T-helper 1 cell (primary cell): Measurements from ENCODE around the gene TLL1.

Experiments used
- DNase-seq, 5 donors: peaks; one replicate each; pipeline ENCODE4 v3.0.0-alpha.2; 2012 to 2020

The TLL1 gene

DNA sequence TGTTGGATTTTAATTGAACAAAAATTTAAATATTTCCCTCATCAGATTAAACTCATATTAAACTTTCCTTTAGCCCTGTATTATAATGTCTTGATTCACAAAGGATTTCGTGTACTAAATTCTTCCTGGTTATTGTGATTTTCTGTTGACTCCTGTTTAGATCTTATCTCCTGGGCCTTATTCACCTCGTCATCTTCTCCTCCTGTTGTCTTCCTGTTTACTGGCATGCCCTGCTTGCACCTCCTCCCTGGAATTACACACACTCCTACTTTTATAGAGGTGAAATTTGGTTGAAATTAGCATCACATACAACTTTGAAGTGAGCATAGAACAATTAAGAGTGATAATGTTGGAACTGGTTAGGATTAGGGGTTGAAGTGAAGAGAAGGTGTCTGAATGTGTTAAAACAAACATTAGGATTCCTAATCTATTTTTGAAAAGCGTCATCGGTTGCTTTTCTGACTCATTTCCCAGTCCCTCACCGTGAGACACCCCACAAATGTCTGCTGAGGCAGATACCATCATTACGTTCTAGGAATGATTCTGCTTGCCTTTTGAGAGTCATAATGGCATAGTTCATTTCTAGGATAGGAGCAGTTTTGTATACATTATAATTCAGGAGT, 32.5 kb downstream of the TLL1 start:
- no peak for DNase-seq

DNA sequence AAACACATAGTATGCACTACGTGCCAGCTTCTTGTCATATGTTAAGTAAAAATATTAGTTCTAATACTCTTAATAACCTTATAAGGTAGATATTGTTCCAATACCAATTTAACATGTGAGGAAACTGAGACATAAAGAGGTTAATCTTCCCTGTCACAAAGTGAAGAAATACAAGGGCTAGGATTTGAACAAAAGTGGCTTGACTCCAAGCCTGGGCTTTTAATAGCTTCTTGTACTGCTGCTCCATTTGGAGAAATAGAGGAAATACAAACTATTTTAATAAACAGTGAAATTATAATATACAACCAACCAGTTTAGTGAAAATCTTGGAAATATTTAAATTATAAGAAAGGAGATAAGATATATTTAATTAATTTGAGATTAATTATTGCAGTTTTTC, 33.2 kb downstream of the TLL1 start:
- no peak for DNase-seq

DNA sequence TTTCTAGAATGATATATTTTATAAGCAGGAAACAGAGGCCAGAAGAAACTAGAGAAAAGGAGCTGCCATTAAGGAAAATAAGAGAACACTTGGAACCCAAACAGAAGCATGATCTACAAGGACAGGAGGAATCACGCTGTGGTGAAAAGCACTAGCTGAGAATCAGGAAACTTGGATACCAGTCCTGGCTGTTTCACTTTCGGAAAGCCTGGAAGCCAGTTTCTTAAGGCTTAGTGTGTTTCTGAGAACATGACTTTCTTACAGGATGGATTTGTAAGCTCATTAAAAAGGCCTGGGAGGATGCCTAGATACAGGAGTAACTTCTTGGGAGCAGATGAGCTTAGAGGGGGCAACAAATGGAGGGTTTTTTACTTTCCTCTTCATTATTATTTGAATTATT, 36.9 kb downstream of the TLL1 start:
- DNase-seq, result no peak

DNA sequence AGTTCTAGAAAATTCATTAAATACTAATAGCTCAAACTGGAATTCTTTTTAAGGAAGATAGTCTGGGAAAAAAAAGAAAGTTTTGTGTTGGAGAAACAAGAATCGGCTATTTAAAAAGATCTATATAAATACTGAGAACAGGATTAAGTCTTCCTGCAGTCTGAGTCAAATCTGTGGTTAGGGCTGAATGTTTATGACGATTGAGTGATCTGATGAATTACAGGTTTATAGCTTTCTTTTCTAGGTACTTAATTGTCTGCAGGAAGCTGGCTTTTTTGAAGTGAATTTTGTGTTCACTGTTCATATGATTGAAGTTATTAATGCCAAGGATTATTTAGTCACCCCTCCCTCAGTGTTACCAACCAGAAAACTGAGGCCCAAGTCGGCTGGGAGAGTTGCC, 42.2 kb downstream of the TLL1 start:
- DNase-seq, result no peak

DNA sequence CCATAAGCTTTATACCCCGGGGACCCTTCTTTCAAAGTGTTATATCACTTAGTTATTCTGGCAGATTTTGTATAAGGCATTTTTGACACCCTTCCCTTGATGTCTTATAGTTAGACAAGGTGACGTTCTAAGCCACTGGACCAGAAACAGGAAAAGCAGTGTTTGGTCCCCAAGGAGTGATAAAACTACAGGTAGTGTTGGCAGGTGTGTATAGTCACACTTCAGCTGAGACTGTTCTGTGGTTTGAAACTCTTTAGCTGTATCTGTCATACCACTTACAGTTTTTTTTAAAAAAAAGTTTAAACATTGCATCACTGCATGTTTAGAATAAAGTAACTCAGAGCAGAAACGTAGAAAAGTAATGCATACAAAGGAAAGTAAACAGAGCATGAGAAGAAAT, 48.5 kb downstream of the TLL1 start:
- DNase-seq, result no peak

DNA sequence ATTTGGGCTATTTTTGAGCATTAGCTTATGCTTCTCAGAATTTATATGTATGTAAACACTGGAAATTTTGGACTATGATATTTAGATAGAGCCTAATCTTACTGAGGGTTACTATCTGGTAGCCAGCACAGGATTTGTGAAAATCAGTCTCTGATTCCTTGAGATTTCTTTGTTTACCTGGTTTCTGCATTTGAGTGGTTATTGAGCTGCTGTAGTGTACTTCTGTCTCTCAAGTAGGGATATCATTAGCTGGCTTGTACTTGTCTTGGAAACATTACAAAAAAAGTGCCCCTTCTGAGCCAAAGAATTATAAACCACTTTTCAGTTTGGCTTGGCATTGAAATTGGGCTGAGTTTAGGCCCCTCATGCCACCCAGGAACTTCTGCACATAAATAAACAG, 49.7 kb downstream of the TLL1 start:
- DNase-seq, result no peak

DNA sequence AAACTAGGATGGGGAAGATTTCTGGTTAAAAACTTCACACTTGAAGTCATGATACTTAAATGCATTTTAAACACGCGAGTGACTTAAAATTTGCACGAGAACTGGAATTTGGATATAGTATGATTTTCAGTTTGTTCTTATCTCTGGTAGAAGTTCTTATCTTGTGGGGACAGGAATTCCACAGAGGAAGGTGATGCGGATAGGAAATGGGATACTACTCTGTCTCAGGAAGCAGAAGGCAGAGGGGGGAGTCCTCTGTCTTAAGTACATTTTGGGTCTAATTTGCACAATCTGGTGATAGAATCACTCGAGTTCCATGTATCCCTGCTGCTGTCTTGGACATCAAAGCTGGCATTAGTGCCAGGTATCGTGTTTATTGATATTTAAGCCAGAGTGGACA, 53.3 kb downstream of the TLL1 start:
- DNase-seq, result no peak

DNA sequence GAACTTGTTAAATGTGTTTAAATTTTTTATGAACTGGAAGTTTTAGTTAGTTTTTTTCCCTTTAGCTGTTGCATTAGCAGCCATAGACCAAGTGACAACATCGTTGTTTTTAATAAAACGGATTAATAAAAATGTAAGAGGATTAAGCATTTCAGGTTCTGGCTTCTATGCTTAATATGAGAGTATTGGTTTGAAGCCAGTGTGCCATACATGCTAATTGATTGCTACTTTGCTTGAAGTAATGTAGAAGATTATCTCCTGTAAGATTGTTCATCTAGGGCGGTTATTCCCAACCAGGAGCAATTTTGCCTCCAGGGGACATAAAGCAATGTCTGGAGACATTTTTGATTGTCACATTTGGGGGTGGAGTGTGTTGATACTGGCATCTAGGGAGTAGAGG, 54.3 kb downstream of the TLL1 start:
- DNase-seq, result no peak

DNA sequence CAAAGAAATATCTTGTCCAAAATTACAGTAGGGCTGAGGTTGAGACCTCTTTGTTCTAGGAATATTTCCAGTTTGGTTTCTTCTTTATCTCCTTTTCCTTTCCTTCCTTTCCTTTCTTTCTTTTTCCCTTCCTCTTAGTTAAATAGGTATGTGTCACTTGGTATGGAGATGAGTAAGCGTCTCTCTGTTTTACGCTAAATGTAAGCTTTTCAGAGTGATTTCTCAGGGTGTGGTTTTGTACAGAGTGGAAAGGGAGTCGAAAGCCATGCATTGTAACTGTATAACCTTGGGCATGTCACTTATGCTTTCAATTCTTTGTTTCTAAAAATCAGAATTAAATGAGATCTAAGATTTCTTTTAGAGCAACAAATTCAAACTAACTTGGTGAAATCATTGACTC, 54.8 kb downstream of the TLL1 start:
- DNase-seq, result no peak

DNA sequence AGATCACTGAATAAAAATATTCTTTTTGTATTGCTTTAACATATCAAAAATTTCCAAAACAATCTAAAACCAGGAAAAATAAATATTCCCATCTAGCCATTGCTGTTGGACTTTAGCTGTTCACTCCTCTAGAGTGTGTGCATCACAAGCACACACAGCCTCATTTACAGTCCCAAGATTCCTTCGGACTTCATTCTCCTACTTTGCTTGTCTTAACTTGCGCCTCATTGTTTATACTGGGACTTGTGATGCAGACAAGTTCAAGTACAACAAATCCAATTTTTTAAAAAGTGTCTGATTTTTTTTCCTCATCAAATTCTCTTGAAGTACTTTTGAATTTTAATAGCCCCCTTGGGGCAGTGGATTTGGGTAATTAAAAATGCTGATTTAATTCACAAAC, 55.6 kb downstream of the TLL1 start:
- no peak for DNase-seq

DNA sequence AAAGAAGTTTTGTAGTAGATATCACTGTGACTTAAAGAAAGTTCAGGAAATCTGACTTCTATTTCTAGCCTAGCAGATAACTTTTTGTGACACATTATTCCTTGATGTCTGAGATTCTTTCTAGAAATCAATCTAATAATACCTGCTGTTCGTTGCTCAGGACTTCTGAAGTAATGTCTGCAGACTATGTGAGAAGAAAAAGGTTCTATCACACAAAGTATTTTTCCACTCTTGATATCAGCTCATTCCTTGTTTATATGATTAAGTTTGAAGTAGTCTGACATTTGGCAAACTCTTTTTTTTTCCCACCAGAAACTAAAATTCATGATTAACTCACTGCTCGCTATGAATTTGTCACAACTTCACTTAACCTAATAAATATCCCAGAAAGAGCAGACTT, 56.6 kb downstream of the TLL1 start:
- no peak for DNase-seq

DNA sequence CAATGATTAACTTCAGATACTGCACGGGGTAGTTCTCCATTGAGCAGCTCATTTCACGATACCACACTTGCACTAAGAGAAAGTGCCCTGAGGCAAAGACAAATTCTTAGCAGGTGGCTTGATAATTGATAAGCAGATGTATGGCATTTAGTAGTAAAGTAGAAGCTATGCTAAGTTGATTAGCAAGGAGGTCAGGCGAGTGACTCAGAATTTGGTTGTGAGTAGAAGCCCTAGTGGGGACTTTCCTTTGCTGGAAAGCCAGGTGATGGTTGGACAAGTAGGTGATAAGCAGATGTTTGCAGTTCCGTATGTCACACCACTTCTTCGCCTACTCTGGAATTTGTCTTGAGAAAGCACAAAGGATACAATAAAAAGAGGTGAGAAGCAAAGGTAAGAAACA, 58.7 kb downstream of the TLL1 start:
- no peak for DNase-seq

DNA sequence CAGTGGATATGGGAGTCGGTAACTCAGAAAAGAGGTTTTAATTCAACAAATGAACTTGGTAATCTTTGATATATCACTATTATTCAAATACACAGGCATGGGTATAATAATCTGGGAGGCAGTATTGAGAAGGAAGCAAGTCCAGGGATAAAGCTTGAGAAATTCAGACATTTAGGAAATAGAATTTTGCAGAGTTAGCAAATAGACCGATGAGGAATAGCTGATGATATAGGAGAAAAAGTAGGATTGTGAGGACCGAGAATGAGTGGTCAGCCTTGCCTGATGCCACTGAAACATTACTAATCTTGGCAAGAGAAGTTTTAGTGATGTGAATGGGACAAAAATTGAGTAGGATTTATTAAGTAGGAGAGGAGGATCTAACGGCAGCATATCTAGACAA, 71.9 kb downstream of the TLL1 start:
- DNase-seq, result no peak

DNA sequence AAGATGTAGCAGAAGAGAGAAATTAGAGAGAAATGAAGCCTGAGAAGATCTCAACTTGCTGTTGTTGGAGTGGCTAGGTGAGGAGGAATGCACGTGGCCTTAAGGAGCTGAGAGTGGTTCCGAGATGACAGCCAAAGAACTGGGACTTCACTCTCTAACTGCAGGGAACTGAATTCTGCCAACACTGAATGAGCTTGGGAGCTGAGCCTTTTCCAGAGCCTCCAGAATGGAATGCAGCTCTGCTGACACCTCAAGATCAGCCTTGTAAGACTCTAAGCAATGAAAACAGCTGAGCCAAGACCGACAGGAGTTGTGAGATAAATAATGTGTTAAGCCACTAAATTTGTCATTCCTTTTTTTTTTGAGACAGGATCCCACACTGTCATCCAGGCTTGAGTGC, 73.0 kb downstream of the TLL1 start:
- no peak for DNase-seq

DNA sequence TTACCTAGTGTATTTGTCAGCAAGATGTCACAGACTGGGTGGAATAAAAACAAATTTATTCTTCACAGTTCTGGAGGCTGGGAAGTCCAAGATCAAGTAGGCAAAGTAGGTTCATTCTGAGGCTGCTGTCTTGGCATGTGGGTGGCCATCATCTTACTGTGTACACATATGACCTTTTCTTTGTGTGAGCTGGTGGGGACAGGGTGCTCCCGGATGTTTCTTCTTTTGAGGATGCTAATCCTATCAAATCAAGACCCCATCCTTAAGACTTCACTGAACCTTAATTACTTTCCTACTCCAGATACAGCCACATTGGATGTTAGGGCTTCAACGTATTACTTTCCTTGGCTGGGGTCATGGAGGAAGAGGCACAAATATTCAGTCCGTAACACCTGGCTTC, 74.0 kb downstream of the TLL1 start:
- no peak for DNase-seq

DNA sequence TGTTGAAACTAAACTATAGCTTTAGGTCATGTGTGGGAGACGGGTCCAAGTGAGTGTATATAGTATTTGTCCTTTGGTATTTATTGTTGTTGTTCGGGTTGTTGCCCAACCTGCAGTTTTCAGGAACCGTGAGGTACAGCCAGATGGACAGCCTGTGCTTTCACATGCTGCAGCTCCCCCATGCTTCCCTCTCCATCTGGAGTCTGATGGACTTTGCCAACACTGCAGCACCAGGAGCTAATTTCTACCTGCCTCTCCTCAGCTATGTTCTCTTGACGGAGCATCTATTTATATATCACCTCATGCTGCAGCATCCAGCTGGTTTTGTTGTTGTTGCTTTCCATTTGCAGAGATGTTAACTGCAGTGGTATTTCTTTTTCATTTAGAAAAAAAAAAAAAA, 80.1 kb downstream of the TLL1 start:
- no peak for DNase-seq

DNA sequence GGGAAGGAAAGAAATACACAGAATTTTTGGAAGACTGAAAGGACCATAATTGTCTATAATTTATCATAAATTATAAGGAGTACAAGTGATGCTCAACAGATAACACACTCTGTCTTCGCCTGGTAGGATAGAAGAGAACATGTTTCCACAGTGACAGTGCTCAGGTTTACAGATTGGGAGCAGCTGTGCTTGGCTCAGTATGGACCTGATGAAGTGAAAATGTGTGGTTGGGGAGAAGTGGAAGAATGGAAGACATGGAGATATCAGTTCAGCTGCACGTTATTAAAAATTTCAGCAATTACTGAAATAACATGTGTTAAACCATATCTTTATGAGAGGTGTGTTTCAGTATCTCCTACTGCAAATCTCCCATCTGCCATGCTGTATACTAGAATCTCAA, 90.6 kb downstream of the TLL1 start:
- DNase-seq, result no peak

DNA sequence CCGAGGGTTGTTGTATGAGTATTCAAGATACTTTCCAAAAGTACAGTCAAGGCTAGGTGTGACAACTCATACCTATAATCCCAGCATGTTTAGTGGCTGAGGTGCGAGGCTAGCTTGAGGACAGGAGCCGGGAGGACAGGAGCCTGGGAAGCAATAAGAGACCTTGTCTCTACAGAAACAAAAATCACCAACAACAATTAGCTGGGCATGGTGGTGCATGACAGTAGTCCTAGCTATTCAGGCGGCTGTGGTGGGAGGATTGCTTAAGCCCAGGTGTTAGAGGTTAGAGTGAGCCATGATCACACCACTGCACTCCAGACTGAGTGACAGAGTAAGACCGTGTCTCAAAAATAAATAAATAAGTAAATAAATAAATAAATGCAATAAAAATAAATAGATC, 91.6 kb downstream of the TLL1 start:
- DNase-seq, result no peak

DNA sequence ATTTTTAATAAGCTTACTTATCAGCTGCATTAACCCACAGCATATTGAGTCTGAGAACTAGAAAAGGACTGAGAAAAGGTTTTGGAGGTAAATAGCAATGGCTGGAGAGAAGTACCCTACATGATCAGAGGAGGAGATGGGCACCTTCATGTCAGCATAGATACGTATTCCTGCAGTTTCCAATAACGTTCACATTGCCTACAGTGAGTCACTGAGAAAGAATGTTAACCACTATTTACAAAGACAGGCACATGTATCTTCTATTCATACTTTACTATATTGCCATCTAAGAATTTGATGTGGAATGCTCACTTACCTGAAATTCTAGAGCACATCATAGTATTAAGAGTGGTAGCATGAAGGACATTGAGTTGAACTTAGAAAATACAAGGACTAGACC, 92.5 kb downstream of the TLL1 start:
- DNase-seq, result no peak

DNA sequence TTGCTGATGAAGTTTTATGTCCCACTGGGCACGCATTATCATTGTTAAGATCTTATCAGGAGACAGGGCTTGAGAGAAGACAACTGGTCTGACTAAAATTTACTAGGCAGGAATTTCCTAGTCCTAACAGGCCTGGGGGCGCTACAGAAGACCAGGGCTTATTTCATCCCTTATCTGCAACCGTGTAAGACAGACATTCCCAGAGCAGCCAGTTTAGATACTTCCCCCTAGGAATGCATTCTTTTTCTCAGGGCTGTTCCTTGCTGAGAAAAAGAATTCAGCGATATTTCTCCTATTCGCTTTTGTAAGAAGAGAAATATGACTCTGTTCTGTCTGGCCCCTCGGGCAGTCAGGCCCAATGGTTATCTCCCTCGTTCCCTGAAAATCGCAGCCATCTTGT, 93.8 kb downstream of the TLL1 start:
- no peak for DNase-seq

DNA sequence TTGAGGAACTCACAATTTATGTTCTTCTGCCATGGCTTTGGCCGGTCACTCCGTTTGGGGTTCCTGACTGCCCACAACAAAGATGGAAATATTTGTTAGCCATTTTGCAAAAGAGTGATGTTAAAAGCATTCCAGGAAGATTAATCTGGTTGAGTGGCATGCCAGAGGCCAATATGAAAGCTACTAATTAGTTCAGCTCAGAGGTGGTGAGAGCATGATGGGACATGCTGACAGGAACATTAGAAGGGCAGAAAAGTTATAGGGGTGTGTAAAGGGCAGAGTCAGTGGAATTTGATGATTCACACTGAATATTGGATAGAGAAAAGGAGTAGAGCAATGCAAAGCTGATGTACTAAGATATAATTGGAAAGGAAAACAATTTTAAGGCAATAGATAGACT, 94.4 kb downstream of the TLL1 start:
- no peak for DNase-seq

DNA sequence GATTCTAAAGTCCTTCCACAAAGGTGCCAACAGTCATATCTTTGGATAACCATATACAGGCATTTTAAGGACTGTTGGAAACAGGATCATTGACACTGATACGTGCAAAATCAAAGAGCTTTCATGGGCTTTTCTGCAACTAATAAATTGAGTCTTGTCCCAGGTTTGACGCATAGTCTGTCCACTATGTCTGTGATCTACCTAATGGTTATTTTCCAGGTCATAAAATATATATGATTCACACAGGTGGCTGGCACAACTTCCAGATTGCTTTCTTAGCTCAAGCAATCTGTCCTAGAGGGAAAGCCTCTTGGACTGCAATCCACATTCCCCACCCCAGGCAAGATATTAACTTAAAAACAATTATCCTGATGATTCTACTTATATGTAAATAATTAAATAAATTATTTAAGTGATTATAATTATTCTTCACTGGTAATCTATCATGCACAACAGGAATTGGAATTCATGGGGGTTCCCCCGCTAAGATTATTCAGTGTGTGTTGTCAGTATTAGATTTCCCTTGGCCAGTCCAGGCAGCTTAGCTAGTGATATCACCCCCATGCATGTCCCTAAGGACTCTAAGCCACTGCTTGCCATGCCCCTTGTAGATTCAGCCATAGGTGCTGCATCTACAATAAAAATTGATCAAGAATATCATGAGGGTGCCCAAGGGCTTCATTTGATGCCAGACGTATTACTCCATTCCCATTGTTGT, 97.8 kb downstream of the TLL1 start:
- no peak for DNase-seq

DNA sequence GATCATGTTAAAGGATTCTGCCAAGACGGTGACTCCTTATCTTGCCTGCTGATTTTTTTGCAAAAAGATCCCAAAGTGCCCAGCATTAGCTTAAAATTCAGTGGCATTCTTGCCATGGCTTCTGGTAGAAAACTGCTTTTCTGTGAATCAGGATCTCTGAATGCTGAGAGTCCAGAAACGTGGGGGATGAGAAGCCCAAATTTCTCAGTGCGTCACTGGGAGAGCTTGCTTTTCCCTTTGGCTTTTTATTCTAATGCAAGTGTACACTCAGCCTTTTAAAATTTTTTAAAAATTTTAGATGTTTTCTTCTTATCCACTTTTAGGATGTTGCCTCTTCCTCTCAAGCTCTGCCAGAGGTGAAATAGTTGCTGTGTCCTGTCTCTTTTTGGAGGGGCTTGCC, 98.4 kb downstream of the TLL1 start:
- DNase-seq, result no peak

DNA sequence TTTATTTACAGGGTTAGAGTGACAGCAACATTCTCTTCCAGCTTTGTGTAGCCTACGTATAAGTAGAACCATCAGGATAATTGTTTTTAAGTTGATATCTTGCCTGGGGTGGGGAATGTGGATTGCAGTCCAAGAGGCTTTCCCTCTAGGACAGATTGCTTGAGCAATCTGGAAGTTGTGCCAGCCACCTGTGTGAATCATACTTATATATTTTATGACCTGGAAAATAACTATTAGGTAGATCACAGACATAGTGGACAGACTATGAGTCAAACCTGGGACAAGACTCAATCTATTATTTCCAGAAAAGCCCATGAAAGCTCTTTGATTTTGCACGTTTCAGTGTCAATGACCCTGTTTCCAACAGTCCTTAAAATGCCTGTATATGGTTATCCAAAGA, 98.9 kb downstream of the TLL1 start:
- DNase-seq, result no peak

DNA sequence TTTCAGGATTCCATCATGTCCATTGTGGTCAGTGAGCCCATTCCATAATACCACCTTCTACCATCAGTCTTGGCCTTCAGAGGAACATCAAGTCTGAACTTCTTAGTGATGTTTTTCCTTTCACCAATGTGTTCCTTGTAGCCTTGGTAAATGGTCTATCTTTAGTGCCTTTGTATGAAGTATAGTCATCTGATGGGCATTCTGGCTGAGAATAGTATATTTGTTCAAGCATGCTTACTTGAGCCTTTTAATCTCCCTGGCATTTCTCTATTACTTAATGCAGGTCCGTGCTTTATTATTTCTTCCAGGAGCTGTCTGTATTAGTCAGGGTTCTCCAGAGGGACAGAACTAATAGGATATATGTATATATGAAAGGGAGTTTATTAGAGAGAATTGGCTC, 99.7 kb downstream of the TLL1 start:
- DNase-seq, result no peak
